ENCODE data around the gene P3H2.

DNA sequence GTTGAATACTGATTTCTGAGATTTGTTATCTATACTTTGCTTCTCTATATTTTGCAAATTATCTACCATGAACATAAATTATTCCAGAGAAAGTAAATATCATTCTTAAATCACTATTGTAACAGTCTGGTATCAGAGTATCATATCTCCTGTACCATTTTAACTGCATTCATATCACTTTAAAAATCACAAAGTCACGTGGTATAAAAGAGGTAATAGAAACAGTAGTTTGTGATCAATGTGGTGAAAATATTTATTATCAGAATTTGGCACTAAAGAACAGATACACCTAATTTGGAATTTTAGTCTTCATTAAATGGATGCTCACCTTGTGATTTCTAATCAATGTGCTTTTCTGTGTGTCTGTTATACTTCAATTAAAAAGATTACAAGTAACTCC lies 47.8 kb downstream of the P3H2 start:
- TF ChIP-seq POLR2AphosphoS5 (IDR thresholded peaks at IDR 0.05; ENCODE audit: low read depth, low read length), result no peak
- TF ChIP-seq, protein P1, sequence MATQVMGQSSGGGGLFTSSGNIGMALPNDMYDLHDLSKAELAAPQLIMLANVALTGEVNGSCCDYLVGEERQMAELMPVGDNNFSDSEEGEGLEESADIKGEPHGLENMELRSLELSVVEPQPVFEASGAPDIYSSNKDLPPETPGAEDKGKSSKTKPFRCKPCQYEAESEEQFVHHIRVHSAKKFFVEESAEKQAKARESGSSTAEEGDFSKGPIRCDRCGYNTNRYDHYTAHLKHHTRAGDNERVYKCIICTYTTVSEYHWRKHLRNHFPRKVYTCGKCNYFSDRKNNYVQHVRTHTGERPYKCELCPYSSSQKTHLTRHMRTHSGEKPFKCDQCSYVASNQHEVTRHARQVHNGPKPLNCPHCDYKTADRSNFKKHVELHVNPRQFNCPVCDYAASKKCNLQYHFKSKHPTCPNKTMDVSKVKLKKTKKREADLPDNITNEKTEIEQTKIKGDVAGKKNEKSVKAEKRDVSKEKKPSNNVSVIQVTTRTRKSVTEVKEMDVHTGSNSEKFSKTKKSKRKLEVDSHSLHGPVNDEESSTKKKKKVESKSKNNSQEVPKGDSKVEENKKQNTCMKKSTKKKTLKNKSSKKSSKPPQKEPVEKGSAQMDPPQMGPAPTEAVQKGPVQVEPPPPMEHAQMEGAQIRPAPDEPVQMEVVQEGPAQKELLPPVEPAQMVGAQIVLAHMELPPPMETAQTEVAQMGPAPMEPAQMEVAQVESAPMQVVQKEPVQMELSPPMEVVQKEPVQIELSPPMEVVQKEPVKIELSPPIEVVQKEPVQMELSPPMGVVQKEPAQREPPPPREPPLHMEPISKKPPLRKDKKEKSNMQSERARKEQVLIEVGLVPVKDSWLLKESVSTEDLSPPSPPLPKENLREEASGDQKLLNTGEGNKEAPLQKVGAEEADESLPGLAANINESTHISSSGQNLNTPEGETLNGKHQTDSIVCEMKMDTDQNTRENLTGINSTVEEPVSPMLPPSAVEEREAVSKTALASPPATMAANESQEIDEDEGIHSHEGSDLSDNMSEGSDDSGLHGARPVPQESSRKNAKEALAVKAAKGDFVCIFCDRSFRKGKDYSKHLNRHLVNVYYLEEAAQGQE (IDR thresholded peaks at IDR 0.05; ENCODE audit: insufficient read depth in 1 of 2, low read depth in 2 of 2, low read length in 2 of 2), result no peak

Measured in PFSK-1 (cell line).